ENCODE measurements around the gene RFTN1. TPM values are rescaled to one million over a fixed set of nuclear protein-coding genes. Genes with fewer than 3 reads are reported as not detected.

Gene RFTN1
- total and polyA plus RNA-seq, 9 of the 15 experiments (the other 6 are each of a cell fraction or from before 2014, with no cell fraction given) = 0.08 to 0.51 (median 0.11) TPM; not detected in 6

DNA sequence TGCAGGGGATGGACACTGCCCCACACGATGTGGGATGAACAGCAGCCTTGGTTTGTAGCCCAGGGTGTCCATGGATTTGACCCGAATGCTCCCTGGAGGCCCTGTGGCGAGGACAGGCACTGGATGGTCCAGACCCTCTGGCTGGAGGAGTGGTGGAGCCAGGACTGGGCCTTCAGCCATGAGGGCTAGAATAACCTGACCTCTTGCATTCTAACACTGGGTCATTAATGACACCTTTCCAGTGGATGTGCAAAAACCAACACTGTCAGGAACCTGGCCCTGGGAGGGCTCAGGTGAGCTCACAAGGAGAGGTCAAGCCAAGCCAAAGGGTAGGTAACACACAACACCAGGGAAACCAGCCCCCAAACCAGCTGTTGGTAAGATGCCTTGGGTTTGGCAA is 197.1 kb downstream of the RFTN1 start:
- peaks cover 3% of the 10 kb centered on the region for H3K9me1 ChIP-seq (ENCODE audit: control insufficient read depth, insufficient read depth, low read length)
- POLR2A ChIA-PET = interaction anchor here (0.6 kb wide), 1 partner anchor 125 kb away, joined by 3 read pairs; no protein-coding TSS in a partner anchor
- BruUV-seq (replicated peaks) = no TSS peak
- no peak for FAIRE-seq
- H3K36me3 ChIP-seq (ENCODE audit: control insufficient read depth, insufficient read depth, low read length) = peaks cover 78% of the 10 kb centered on the region
- no peak for TF ChIP-seq ZNF282 (CRISPR knock-in tag; IDR thresholded peaks at IDR 0.05)
- no peak for TF ChIP-seq RBM14 (IDR thresholded peaks at IDR 0.05; ENCODE audit: borderline replicate concordance, insufficient read depth, low read depth, low read length)
- H3K4me2 ChIP-seq (ENCODE audit: insufficient read depth, low read length) = no peak overlapping the region
- H3K27ac ChIP-seq (ENCODE audit: extremely low read depth, low read depth, low read length) = no peak overlapping the region
- ATAC-seq = no peak
- no peaks in the 10 kb centered on the region; the same call in 1 of the 2 replicates for H4K20me1 ChIP-seq (replicated peaks; ENCODE audit: control insufficient read depth, insufficient read depth, low read length)
- intact Hi-C loops (cut with micrococcal nuclease) (no loop called here), in situ Hi-C loops (cut with MboI) (no loop called here)
- H3K4me1 ChIP-seq (replicated peaks in 1 of 2; ENCODE audit: control insufficient read depth in 2 of 2, insufficient read depth in 2 of 2, low read length in 2 of 2) = peaks cover 6 to 18% of the 10 kb centered on the region in 2 experiments; a peak in 4 of 5 replicates
- H3K27me3 ChIP-seq (ENCODE audit: control insufficient read depth in 2 of 2, insufficient read depth in 2 of 2, low read length in 2 of 2) = no peaks in the 10 kb centered on the region
- H2AFZ ChIP-seq (ENCODE audit: low read depth, low read length) = no peak overlapping the region
- H3K9me3 ChIP-seq (replicated peaks; ENCODE audit: control insufficient read depth, insufficient read depth, low read depth, low read length) = no peaks in the 10 kb centered on the region
- WGBS (ENCODE audit: insufficient coverage, low coverage, missing lambda C conversion rate) = 76% methylated on average over 3 of the region's 3 CpGs
- DNase-seq (ENCODE audit: extremely low read depth in 1 of 4, low spot score in 3 of 4) = no peak
- CTCF ChIA-PET (ENCODE audit: low intra/inter-chr PET ratio) = no interaction called here
- no peak overlapping the region for H3K4me3 ChIP-seq
- no peaks in the 10 kb centered on the region for H3K79me2 ChIP-seq (ENCODE audit: control insufficient read depth, insufficient read depth, low read length)
- no peak overlapping the region for H3K9ac ChIP-seq (ENCODE audit: insufficient read depth in 1 of 2, low read depth in 2 of 2, low read length in 2 of 2)

DNA sequence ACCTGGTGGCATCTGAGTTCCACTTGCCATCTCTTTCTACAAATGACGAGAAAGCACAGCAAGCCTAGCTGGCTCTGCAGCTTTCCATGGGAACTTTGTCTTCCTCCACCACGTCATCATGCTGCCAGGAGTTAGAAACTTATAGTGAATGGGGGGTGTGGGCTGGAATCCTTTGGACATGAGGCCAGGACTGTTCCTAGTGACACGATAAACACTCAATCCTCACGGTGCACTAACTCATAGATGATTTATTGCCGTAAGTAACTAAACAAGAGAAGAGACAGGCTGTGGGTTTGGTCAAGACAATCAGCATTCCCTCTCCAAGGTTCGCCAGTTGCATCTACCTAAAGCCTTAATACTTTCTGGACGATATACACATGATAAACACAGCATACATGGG is 197.9 kb downstream of the RFTN1 start:
- Histone ChIP-seq H3K9me3 (replicated peaks; ENCODE audit: control insufficient read depth, insufficient read depth, low read depth, low read length) (no peaks in the 10 kb centered on the region), H3K27me3 (ENCODE audit: control insufficient read depth in 2 of 2, insufficient read depth in 2 of 2, low read length in 2 of 2) (no peaks in the 10 kb centered on the region), H3K9ac (ENCODE audit: insufficient read depth in 1 of 2, low read depth in 2 of 2, low read length in 2 of 2) (no peak overlapping the region), H2AFZ (ENCODE audit: low read depth, low read length) (no peak overlapping the region), H3K4me2 (ENCODE audit: insufficient read depth, low read length) (no peak overlapping the region), H3K9me1 (ENCODE audit: control insufficient read depth, insufficient read depth, low read length) (peaks cover 3% of the 10 kb centered on the region), H3K36me3 (ENCODE audit: control insufficient read depth, insufficient read depth, low read length) (peaks cover 73% of the 10 kb centered on the region), H3K4me1 (replicated peaks in 1 of 2; ENCODE audit: control insufficient read depth in 2 of 2, insufficient read depth in 2 of 2, low read length in 2 of 2) (peaks cover 6 to 19% of the 10 kb centered on the region in 2 experiments; a peak in 4 of 5 replicates), H4K20me1 (replicated peaks; ENCODE audit: control insufficient read depth, insufficient read depth, low read length) (no peaks in the 10 kb centered on the region; the same call in 1 of the 2 replicates), H3K27ac (ENCODE audit: extremely low read depth, low read depth, low read length) (no peak overlapping the region), H3K79me2 (ENCODE audit: control insufficient read depth, insufficient read depth, low read length) (no peaks in the 10 kb centered on the region), H3K4me3 (no peak overlapping the region)
- POLR2A ChIA-PET = interaction anchor here (1.1 kb wide), 1 partner anchor 8 kb away, joined by 3 read pairs; no protein-coding TSS in a partner anchor
- no TSS peak for BruUV-seq (replicated peaks)
- FAIRE-seq (no peak), DNase-seq (ENCODE audit: extremely low read depth in 1 of 4, low spot score in 3 of 4) (no peak), ATAC-seq (no peak)
- TF ChIP-seq, protein P1, sequence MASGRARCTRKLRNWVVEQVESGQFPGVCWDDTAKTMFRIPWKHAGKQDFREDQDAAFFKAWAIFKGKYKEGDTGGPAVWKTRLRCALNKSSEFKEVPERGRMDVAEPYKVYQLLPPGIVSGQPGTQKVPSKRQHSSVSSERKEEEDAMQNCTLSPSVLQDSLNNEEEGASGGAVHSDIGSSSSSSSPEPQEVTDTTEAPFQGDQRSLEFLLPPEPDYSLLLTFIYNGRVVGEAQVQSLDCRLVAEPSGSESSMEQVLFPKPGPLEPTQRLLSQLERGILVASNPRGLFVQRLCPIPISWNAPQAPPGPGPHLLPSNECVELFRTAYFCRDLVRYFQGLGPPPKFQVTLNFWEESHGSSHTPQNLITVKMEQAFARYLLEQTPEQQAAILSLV (tag; IDR thresholded peaks at IDR 0.05) = no peak
- no peak for TF ChIP-seq NFIX (CRISPR knock-in tag; IDR thresholded peaks at IDR 0.05; ENCODE audit: low read depth)
- TF ChIP-seq SIN3B (IDR thresholded peaks at IDR 0.05; ENCODE audit: low read depth) = no peak
- TF ChIP-seq ZNF584 (CRISPR knock-in tag; IDR thresholded peaks at IDR 0.05; ENCODE audit: low read depth) = no peak
- TF ChIP-seq RUNX1 (IDR thresholded peaks at IDR 0.05; ENCODE audit: low read depth) = no peak
- TF ChIP-seq PPARD (CRISPR knock-in tag; IDR thresholded peaks at IDR 0.05) = no peak
- CTCF ChIA-PET (ENCODE audit: low intra/inter-chr PET ratio) = no interaction called here
- 70% methylated on average over 7 of the region's 7 CpGs for WGBS (ENCODE audit: insufficient coverage, low coverage, missing lambda C conversion rate)
- intact Hi-C loops (cut with micrococcal nuclease) = no loop called here
- in situ Hi-C loops (cut with MboI) = no loop called here
